Measurements from ENCODE around the gene SPIN1.

DNA sequence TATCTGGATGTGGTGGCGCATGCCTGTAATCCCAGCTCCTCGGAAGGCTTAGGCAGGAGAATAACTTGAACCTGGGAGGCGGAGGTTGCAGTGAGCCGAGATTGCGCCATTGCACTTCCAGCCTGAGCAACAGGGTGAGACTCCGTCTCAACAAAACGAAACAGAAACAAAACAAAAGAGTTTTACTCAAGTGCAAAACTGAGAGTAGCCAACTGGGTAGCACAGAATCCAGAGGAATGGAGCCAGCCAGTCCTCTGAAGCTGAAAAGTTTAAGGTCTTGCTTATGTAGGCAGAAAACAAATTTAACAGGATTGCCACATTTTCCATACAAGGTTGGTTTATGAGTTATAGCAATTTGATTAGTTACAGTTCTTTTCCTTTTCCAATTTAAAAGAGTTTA, 32.0 kb downstream of the SPIN1 start:
- TF ChIP-seq FOXJ3 (CRISPR knock-in tag; IDR thresholded peaks at IDR 0.05; ENCODE audit: borderline replicate concordance) (no peak), ZNF121 (CRISPR knock-in tag; IDR thresholded peaks at IDR 0.05) (no peak), NR1H2 (CRISPR knock-in tag; IDR thresholded peaks at IDR 0.05) (no peak), FOXP1 (CRISPR knock-in tag; IDR thresholded peaks at IDR 0.05; ENCODE audit: borderline replicate concordance) (no peak), ELF4 (CRISPR knock-in tag; IDR thresholded peaks at IDR 0.05; ENCODE audit: low read depth) (no peak), SOX15 (CRISPR knock-in tag; IDR thresholded peaks at IDR 0.05) (no peak), ESRRA (CRISPR knock-in tag; IDR thresholded peaks at IDR 0.05; ENCODE audit: borderline replicate concordance) (no peak), TCF7 (CRISPR knock-in tag; IDR thresholded peaks at IDR 0.05; ENCODE audit: low read depth) (no peak)
- TF ChIP-seq, protein P1, sequence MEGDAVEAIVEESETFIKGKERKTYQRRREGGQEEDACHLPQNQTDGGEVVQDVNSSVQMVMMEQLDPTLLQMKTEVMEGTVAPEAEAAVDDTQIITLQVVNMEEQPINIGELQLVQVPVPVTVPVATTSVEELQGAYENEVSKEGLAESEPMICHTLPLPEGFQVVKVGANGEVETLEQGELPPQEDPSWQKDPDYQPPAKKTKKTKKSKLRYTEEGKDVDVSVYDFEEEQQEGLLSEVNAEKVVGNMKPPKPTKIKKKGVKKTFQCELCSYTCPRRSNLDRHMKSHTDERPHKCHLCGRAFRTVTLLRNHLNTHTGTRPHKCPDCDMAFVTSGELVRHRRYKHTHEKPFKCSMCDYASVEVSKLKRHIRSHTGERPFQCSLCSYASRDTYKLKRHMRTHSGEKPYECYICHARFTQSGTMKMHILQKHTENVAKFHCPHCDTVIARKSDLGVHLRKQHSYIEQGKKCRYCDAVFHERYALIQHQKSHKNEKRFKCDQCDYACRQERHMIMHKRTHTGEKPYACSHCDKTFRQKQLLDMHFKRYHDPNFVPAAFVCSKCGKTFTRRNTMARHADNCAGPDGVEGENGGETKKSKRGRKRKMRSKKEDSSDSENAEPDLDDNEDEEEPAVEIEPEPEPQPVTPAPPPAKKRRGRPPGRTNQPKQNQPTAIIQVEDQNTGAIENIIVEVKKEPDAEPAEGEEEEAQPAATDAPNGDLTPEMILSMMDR (IDR thresholded peaks at IDR 0.05), result no peak
- TF ChIP-seq, protein P2, sequence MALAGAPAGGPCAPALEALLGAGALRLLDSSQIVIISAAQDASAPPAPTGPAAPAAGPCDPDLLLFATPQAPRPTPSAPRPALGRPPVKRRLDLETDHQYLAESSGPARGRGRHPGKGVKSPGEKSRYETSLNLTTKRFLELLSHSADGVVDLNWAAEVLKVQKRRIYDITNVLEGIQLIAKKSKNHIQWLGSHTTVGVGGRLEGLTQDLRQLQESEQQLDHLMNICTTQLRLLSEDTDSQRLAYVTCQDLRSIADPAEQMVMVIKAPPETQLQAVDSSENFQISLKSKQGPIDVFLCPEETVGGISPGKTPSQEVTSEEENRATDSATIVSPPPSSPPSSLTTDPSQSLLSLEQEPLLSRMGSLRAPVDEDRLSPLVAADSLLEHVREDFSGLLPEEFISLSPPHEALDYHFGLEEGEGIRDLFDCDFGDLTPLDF (CRISPR knock-in tag; IDR thresholded peaks at IDR 0.05), result no peak
- TF ChIP-seq, protein P3, sequence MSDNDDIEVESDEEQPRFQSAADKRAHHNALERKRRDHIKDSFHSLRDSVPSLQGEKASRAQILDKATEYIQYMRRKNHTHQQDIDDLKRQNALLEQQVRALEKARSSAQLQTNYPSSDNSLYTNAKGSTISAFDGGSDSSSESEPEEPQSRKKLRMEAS (CRISPR knock-in tag; IDR thresholded peaks at IDR 0.05), result no peak
- TF ChIP-seq, protein P4, sequence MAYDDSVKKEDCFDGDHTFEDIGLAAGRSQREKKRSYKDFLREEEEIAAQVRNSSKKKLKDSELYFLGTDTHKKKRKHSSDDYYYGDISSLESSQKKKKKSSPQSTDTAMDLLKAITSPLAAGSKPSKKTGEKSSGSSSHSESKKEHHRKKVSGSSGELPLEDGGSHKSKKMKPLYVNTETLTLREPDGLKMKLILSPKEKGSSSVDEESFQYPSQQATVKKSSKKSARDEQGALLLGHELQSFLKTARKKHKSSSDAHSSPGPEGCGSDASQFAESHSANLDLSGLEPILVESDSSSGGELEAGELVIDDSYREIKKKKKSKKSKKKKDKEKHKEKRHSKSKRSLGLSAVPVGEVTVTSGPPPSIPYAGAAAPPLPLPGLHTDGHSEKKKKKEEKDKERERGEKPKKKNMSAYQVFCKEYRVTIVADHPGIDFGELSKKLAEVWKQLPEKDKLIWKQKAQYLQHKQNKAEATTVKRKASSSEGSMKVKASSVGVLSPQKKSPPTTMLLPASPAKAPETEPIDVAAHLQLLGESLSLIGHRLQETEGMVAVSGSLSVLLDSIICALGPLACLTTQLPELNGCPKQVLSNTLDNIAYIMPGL (CRISPR knock-in tag; IDR thresholded peaks at IDR 0.05), result no peak
- TF ChIP-seq, protein P5, sequence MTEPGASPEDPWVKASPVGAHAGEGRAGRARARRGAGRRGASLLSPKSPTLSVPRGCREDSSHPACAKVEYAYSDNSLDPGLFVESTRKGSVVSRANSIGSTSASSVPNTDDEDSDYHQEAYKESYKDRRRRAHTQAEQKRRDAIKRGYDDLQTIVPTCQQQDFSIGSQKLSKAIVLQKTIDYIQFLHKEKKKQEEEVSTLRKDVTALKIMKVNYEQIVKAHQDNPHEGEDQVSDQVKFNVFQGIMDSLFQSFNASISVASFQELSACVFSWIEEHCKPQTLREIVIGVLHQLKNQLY (CRISPR knock-in tag; IDR thresholded peaks at IDR 0.05), result no peak

Measured in WTC11 (cell line).